ENCODE data around the gene CR1L. TPM values are rescaled to one million over a fixed set of nuclear protein-coding genes. Genes with fewer than 3 reads are reported as not detected.

Gene CR1L
- total RNA-seq, 1 experiment from 2014 or later, result not detected

GRCh38 chr1:207649865-207650580 is 5.1 kb downstream of the CR1L start:
- H3K4me1 ChIP-seq (replicated peaks; ENCODE audit: insufficient read depth), result no peaks in the 10 kb centered on the region
- no peaks in the 10 kb centered on the region for H3K9me2 ChIP-seq (ENCODE audit: insufficient read depth)
- H3F3A ChIP-seq (ENCODE audit: insufficient read depth, low read depth), result no peaks in the 10 kb centered on the region
- ChIA-PET POLR2A (ENCODE audit: unreplicated experiment) (no interaction called here), CTCF (no interaction called here)
- BruUV-seq (replicated peaks), result no TSS peak
- no peak for DNase-seq
- no peaks in the 10 kb centered on the region for H4K20me1 ChIP-seq (ENCODE audit: insufficient read depth)
- no peak overlapping the region for H3K4me3 ChIP-seq
- intact Hi-C loops (cut with micrococcal nuclease; ENCODE audit: unreplicated experiment), result no loop called here
- H3K9me3 ChIP-seq (ENCODE audit: insufficient read depth, low read depth), result no peaks in the 10 kb centered on the region
- TF ChIP-seq EZH2 (IDR thresholded peaks at IDR 0.05; ENCODE audit: low read depth) (no peak), CTCF (conservative IDR thresholded peaks at IDR 0.05) (no peak)
- no peak overlapping the region for H3K4me2 ChIP-seq
- no peaks in the 10 kb centered on the region for H3K79me2 ChIP-seq (ENCODE audit: low read depth)
- no peaks in the 10 kb centered on the region for H3K36me3 ChIP-seq (ENCODE audit: low read depth)
- no peaks in the 10 kb centered on the region for H3K27me3 ChIP-seq (ENCODE audit: insufficient read depth, low read depth)
- no peak overlapping the region for H2AFZ ChIP-seq
- H3K27ac ChIP-seq, result no peak overlapping the region

- no peaks in the 10 kb centered on the region for H3K36me3 ChIP-seq (ENCODE audit: low read depth)
- no peaks in the 10 kb centered on the region for H3K9me2 ChIP-seq (ENCODE audit: insufficient read depth)
- ChIA-PET POLR2A (ENCODE audit: unreplicated experiment) (no interaction called here), CTCF (no interaction called here)
- TF ChIP-seq CTCF (conservative IDR thresholded peaks at IDR 0.05) (no peak), EZH2 (IDR thresholded peaks at IDR 0.05; ENCODE audit: low read depth) (no peak)
- H2AFZ ChIP-seq, result no peak overlapping the region
- no peaks in the 10 kb centered on the region for H4K20me1 ChIP-seq (ENCODE audit: insufficient read depth)
- no peaks in the 10 kb centered on the region for H3K27me3 ChIP-seq (ENCODE audit: insufficient read depth, low read depth)
- no peaks in the 10 kb centered on the region for H3K9me3 ChIP-seq (ENCODE audit: insufficient read depth, low read depth)
- H3K4me2 ChIP-seq, result no peak overlapping the region
- no peak overlapping the region for H3K4me3 ChIP-seq
- H3K79me2 ChIP-seq (ENCODE audit: low read depth), result no peaks in the 10 kb centered on the region
- no peaks in the 10 kb centered on the region for H3F3A ChIP-seq (ENCODE audit: insufficient read depth, low read depth)
- no peaks in the 10 kb centered on the region for H3K4me1 ChIP-seq (replicated peaks; ENCODE audit: insufficient read depth)
- intact Hi-C loops (cut with micrococcal nuclease; ENCODE audit: unreplicated experiment), result no loop called here
- H3K27ac ChIP-seq, result no peak overlapping the region
- DNase-seq, result no peak
- no TSS peak for BruUV-seq (replicated peaks)
Observed at GRCh38 chr1:207651583-207651982, 6.7 kb downstream of the CR1L start.

GRCh38 chr1:207654320-207654719 is 9.4 kb downstream of the CR1L start:
- no peak overlapping the region for H3K4me3 ChIP-seq
- H3K27ac ChIP-seq, result no peak overlapping the region
- intact Hi-C loops (cut with micrococcal nuclease; ENCODE audit: unreplicated experiment), result no loop called here
- no peaks in the 10 kb centered on the region for H3K79me2 ChIP-seq (ENCODE audit: low read depth)
- TF ChIP-seq CTCF (conservative IDR thresholded peaks at IDR 0.05), result peak; percentile 60
- no peak for TF ChIP-seq EZH2 (IDR thresholded peaks at IDR 0.05; ENCODE audit: low read depth)
- H3K9me3 ChIP-seq (ENCODE audit: insufficient read depth, low read depth), result no peaks in the 10 kb centered on the region
- H3K9me2 ChIP-seq (ENCODE audit: insufficient read depth), result no peaks in the 10 kb centered on the region
- peak overlapping the region; percentile 66; the same call in 1 of the 2 replicates for H2AFZ ChIP-seq
- ChIA-PET CTCF (interaction anchor here (0.6 to 1.0 kb wide), 2 partner anchors 143 to 736 kb away, joined by 3 to 8 read pairs; no protein-coding TSS in a partner anchor), POLR2A (ENCODE audit: unreplicated experiment) (interaction anchor here (0.7 kb wide), 1 partner anchor 1025 kb away, joined by 3 read pairs; no protein-coding TSS in a partner anchor)
- no TSS peak for BruUV-seq (replicated peaks)
- H3K27me3 ChIP-seq (ENCODE audit: insufficient read depth, low read depth), result no peaks in the 10 kb centered on the region
- no peaks in the 10 kb centered on the region for H3K4me1 ChIP-seq (replicated peaks; ENCODE audit: insufficient read depth)
- no peak overlapping the region for H3K4me2 ChIP-seq
- H3F3A ChIP-seq (ENCODE audit: insufficient read depth, low read depth), result no peaks in the 10 kb centered on the region
- no peaks in the 10 kb centered on the region for H3K36me3 ChIP-seq (ENCODE audit: low read depth)
- H4K20me1 ChIP-seq (ENCODE audit: insufficient read depth), result no peaks in the 10 kb centered on the region
- no peak for DNase-seq

Measured in PC-9 (cell line).